Lower leg skin (tissue), 3 donors: ENCODE data around the gene DAB1.

Experiments
- POLR2A ChIP-seq, 2 donors: fragments of 450-650 bp; IDR thresholded peaks; one replicate each; pipeline ENCODE4 v1.6.1; 2016 to 2017; ENCODE audit warnings: antibody characterized with exemption in 2 of 2, mild to moderate bottlenecking in 1 of 2, moderate library complexity in 1 of 2
- TF ChIP-seq, protein P1 (sequence below), 3 donors: fragments of 450-650 bp; IDR thresholded peaks; one replicate each; pipeline ENCODE4 v1.5.1; 2016; ENCODE audit warnings: antibody characterized with exemption in 3 of 3, mild to moderate bottlenecking in 3 of 3, moderate library complexity in 2 of 3

DNA sequence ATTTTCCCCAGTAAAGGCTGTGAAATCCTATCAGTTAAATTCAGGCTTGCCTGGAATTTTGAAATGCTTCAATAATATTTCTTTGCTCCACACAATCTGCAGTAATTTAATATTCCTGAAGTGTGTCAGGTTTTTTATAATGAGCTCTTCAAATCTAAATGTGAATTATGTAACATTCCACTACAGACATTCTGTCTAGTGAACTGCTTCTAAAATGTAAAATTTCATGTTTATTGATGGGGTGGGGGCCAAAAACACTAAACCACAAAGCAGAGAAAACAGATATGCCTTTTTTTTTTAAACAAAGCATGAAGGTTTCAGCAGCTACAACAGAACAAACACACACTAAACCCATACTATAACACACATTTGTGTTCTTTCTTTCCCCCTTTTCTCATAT is 129.7 kb downstream of the DAB1 start:
- TF ChIP-seq, protein P1, sequence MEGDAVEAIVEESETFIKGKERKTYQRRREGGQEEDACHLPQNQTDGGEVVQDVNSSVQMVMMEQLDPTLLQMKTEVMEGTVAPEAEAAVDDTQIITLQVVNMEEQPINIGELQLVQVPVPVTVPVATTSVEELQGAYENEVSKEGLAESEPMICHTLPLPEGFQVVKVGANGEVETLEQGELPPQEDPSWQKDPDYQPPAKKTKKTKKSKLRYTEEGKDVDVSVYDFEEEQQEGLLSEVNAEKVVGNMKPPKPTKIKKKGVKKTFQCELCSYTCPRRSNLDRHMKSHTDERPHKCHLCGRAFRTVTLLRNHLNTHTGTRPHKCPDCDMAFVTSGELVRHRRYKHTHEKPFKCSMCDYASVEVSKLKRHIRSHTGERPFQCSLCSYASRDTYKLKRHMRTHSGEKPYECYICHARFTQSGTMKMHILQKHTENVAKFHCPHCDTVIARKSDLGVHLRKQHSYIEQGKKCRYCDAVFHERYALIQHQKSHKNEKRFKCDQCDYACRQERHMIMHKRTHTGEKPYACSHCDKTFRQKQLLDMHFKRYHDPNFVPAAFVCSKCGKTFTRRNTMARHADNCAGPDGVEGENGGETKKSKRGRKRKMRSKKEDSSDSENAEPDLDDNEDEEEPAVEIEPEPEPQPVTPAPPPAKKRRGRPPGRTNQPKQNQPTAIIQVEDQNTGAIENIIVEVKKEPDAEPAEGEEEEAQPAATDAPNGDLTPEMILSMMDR (IDR thresholded peaks at IDR 0.05): no peak
- TF ChIP-seq POLR2A (IDR thresholded peaks at IDR 0.05): no peak
